HG02623 (cell line): ENCODE measurements around the gene RCSD1.

ENCODE experiments used
- ATAC-seq: cut with Tn5 transposase; IDR thresholded peaks from one replicate; pipeline ENCODE4 v1.9.1; 2021; ENCODE audit warnings: moderate library complexity; ENCODE audit not compliant: unreplicated experiment

RCSD1 gene

GRCh38 chr1:167663002-167663772, 33.2 kb downstream of the RCSD1 start:
- peak; percentile 52 for ATAC-seq

- ATAC-seq, result no peak
These were observed 35.4 kb downstream of the RCSD1 start for GRCh38 chr1:167665469-167665868.

DNA sequence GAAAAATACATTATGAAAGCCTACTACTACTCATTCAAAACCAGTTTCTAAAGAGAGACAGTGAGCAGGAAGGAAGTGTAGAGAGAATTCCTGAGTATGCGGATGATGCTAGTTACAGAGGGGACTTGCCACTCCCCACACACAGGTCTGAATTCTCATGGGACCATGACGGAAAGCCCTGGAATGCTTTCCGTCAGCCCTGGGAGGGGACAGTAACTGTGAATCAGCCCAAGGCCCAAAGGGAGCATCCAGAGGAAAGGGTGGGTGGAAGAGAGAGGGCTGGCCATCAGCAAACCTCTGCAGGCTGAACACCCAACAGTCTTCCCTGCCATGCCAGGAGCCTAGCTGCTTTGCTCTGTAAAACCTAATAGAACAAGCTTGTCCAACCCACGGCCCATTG, 36.4 kb downstream of the RCSD1 start:
- ATAC-seq, result no peak

DNA sequence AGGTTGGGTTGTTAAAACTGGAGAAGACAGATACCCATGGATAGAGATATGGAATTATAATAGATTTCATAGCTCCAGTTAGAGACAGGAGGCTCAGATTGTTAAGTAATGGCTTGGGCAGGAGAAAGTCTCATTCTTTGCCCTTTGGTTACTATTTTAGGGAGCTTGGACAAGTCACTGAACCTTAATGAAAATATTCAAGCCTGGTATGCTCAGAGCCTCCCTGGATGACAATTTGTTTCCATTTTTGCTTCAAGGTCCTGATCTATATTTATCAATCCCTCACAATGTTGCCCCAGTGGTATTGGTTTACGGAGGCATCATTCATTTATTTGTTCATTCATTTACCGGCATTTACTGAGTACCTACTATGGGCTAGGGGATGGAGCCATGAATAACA, 37.5 kb downstream of the RCSD1 start:
- no peak for ATAC-seq

DNA sequence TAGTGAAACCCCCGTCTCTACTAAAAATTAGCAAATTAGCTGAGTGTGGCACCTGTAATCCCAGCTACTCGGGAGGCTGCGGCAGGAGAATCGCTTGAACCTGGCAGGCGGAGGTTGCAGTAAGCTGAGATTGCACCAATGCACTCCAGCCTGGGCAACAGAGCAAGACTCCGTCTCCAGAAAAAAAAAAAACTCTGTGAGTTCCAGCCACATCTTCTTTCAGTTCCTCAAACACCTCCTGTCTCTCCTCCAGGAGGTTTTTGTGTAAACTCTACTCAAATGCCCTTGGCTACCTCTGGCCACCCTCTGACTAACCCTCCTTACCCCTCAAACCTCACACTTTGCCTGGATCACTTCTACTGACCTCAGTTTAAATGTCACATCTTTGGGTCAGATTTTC, 38.1 kb downstream of the RCSD1 start:
- ATAC-seq, result peak; percentile 65

- peak; percentile 68 for ATAC-seq
These were observed 39.4 kb downstream of the RCSD1 start for GRCh38 chr1:167669209-167670124.

GRCh38 chr1:167670563-167670962, 40.5 kb downstream of the RCSD1 start:
- no peak for ATAC-seq

DNA sequence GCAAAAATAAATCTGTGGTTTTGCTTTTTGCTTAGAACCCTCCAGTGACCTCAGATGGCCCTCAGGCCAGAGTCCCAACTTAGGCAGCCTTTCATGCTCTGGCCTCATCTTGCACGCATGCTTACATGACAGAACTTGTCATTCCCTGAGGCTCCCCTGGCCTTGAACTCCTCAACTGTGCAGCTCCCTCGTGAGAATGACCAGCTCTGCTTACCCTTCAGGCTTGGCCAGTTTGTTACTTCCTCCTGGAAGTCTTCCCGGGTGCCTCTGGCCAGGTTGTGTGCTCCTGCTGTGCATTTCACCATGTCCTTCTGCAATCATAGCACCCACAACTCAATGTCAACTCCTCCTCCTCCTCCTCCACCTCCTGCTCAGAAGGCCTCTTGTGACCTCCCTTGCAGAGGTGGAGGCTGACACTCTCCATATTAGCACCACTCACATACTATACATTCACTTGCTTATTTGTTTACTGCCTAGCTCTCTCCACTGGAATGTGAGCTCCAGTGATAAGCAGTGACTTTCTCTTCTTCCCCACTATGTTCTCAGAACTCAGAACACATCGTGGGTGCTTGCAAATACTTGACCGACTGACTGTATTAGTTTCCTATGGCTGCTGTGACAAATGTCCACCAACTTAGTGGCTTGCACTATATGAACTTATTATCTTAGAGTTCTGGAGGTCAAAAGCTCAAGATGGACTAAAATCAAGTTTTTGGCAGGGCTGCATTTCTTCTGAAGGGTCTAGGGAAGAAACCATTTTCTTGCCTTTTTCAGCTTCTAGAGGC, 41.9 kb downstream of the RCSD1 start:
- ATAC-seq, result no peak

DNA sequence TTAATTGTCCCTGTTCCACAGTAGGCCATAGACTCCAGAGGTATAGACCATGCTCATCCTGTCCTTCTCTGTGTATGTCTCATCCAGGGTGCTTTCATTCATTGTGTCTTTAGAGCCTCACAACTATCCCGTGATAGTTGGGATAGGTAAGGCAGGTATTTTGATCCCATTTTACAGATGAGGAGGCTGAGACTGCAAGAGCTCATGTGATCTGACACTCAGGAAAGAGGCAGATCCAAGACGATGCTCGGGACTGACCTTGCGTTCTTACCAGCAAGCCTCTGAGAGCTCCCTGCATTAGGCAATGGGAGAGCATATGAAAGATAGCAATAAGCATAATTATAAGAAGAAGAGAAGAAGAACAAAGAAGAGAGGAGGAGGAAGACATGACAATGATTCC, 42.8 kb downstream of the RCSD1 start:
- no peak for ATAC-seq

- ATAC-seq, result no peak
These were observed 43.2 kb downstream of the RCSD1 start for GRCh38 chr1:167673265-167673664.

DNA sequence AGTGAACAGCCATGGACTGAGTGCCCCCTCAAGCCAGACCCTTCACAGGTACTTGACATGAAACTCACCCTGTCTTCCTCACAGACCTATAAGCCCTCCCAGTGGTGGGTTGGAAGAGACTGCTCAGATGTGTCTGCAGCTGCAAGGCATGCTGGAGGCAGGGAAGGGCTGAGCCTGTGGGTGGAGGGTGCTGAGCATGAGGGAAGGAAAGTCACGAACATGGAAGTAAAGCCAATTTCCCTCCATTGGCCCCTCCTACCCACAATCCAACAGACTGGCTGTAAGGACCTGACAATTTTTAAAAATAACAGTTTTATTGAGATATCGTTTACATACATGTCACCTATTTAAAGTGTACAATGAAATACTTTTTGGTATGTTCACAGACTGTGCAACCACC, 44.1 kb downstream of the RCSD1 start:
- ATAC-seq, result no peak

GRCh38 chr1:167675440-167675839, 45.4 kb downstream of the RCSD1 start:
- ATAC-seq, result no peak

DNA sequence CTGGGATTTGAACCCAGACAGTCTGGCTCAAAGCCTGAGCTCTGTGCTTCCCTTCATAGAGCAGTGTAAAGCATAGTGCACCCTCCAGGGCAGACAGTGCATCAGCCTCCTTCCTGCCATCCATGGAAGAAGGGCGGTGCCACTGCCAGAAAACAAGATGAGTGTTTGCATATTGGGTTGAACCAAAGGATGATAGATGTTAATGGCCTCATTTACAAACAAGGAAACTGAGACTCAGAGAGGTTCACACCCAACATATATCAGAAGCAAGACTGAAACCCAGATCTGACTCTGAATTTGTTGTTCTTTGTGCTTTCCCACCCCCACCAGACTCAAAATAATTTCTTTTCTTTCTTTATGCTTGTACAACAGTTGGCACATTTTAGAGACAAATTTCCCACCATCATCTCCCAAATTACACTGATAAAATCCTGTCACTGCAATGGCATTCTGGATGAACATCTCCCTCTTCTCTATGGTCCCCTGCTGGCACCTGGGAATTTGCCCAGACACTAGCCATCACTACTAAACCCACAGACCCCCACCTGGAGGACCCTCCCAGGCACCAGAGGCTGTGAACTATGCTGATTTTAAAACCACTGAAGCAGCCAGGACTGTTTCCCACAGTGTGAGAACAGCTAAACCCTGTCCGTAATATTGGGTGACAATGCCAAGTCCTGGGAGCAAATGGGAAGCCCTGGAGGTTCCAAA, 46.3 kb downstream of the RCSD1 start:
- peak; percentile 47 for ATAC-seq

GRCh38 chr1:167676916-167677848, 47.1 kb downstream of the RCSD1 start:
- ATAC-seq, result peak; percentile 20

- ATAC-seq, result no peak
These were observed 48.4 kb downstream of the RCSD1 start for GRCh38 chr1:167678422-167678821.

- no peak for ATAC-seq
These were observed 48.8 kb downstream of the RCSD1 start for GRCh38 chr1:167678838-167679237.

DNA sequence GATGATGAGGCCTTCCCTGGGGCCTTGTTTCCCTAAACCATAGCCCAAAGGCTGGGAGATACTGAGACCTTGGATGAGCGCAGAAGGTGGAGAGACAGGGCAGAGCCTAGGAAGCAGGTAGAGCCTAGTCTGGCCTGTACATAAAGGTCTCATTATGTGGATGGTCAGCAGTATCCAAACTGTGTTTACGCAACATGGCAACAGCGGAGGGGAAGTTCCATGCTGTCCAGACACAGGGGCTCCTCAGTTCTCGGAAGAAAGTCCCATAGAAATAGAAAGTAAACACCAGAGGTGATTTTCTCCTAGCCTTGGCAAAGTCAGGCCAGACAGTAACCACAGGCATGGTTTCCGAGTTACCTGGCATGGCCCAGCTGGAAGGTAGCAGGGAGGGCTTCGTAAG, 49.7 kb downstream of the RCSD1 start:
- no peak for ATAC-seq

- no peak for ATAC-seq
These were observed 51.0 kb downstream of the RCSD1 start for GRCh38 chr1:167681024-167681423.

- ATAC-seq, result no peak
These were observed 51.5 kb downstream of the RCSD1 start for GRCh38 chr1:167681451-167682098.
